Anterior cingulate cortex (tissue), 58 donors: ENCODE data around the gene SORL1-AS1.
A peak's percentile ranks its signal among the peaks of the same experiment; 100 is the strongest.
"Not testable (repeated sequence)": the region's sequence is repeated elsewhere in the genome, so short reads cannot be mapped to it uniquely, and the experiment has no call there.

ENCODE experiments used
- DNase-seq, 58 donors: peaks; one replicate each; lab custom pipeline; 2025; lab: John Stamatoyannopoulos, UW

SORL1-AS1 gene

GRCh38 chr11:121411330-121411729 lies 41.4 kb downstream of the SORL1-AS1 start:
- DNase-seq = not testable (repeated sequence)

DNA sequence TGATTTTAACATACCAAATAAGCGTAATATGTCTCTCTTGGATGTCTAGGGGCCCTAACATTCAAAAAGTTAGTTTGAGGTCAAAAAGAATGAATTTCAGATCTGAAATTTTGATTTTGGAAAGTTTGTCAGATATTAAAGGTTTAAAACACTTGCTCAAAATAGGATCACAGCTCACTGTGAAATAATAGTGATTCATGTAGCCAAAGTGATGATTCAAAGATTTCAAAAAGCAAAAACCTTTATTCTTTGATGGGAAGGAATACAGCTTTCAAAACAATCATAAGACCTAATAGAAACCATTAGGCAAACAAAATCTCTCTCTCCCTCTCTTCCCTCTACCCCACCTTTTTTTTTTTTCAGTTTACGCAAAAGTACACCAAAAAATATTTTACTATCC lies 42.7 kb downstream of the SORL1-AS1 start:
- DNase-seq = not testable (repeated sequence)

- DNase-seq = no peak
Measured at GRCh38 chr11:121408830-121409229, 43.9 kb downstream of the SORL1-AS1 start.

DNA sequence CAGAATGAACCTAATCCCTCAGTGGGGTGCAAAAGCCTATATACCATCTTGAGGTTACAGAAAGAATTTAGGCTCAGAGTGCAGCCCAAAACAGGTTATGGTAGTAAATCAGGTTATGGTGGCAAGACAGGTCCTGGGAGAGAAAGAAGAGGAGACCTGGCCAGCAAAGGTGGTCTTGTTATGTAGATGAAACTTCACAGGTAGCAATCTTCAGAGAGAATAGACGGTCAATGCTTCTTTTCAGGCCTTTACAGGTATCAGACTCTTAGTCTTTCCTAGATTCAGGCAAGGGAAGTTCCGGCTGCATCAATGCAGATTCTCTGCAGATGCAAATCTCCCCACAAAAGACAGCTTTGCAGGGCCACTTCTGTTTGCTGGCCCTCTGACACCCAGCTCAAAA lies 46.5 kb downstream of the SORL1-AS1 start:
- no peak for DNase-seq

- DNase-seq = no peak
Measured at GRCh38 chr11:121405646-121406045, 47.1 kb downstream of the SORL1-AS1 start.

DNA sequence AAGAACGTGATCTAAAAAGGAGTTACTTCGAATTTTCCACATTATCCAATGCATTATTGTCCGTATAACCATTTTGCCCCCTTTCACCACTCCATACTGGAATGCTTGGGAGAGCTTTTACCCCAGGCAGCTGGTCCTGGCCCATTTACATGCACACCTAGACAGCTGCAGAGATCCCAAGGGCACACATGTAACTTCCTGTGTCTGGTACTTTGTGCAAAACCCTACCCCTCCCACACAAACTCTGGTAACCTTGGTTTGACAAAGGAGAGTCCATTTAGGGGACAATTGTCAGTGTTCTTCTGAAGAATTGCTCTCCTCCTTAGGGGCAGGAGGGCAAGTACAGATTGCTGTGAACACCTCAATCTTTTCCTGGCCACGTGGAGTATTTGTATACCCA lies 58.0 kb downstream of the SORL1-AS1 start:
- no peak for DNase-seq

DNA sequence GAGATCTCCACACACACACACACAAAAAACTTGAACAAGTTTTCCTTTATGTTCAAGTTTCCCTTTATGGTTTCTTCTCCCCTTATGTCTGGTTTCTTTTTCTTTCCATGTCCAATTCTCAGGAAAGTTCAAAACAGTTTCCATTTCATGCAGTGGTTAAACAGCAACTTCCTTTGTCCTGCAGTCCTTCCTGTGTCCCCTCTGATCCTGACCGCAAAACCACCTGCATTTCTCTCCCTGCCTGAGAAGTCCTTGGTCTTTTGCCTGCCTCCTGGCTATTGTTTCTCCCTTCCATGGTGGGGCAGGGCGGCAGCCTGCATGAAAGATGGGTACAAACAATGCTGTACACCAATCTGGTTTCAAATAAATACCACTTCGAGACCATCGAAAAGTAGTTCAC lies 58.9 kb downstream of the SORL1-AS1 start:
- no peak for DNase-seq

- no peak for DNase-seq
Measured at GRCh38 chr11:121391914-121392313, 60.9 kb downstream of the SORL1-AS1 start.

- peak in 48 of 58 donors; percentile 7 to 78 (median 46) for DNase-seq
Measured at GRCh38 chr11:121389651-121390050, 63.1 kb downstream of the SORL1-AS1 start.
